Measurements from ENCODE around the gene AOPEP. TPM values are rescaled to one million over a fixed set of nuclear protein-coding genes. Genes with fewer than 3 reads are reported as not detected.

AOPEP gene
- total and polyA plus RNA-seq, 11 donors = 105 to 310 (median 185) TPM

GRCh38 chr9:94911986-94912635 lies 185.6 kb downstream of the AOPEP start:
- Histone ChIP-seq H3K27ac (peak overlapping the region in 2 of 12 donors; percentile 10 to 17), H3K27me3 (no peaks in the 10 kb centered on the region), H3K4me1 (peaks cover 0 to 37% (median 20%) of the 10 kb centered on the region in 12 donors), H3K36me3 (no peaks in the 10 kb centered on the region), H3K4me3 (no peak overlapping the region), H3K9me3 (no peaks in the 10 kb centered on the region)
- ATAC-seq = no peak
- TF ChIP-seq CTCF (IDR thresholded peaks at IDR 0.05) (no peak), POLR2A (IDR thresholded peaks at IDR 0.05) (no peak)
- 68 to 78% (median 76%) methylated on average over 11 of the region's 11 CpGs for WGBS, 4 donors
- DNase-seq = no peak
- intact Hi-C loops (cut with DNase I) = loop anchor here in 3 of 10 donors (5.0 to 10.0 kb wide), 2 partner anchors 115 to 127 kb away; no protein-coding TSS in a partner anchor

GRCh38 chr9:94912700-94913249 lies 186.3 kb downstream of the AOPEP start:
- intact Hi-C loops (cut with DNase I) = loop anchor here in 3 of 10 donors (5.0 to 10.0 kb wide), 2 partner anchors 115 to 128 kb away; no protein-coding TSS in a partner anchor
- Histone ChIP-seq H3K4me3 (no peak overlapping the region), H3K9me3 (no peaks in the 10 kb centered on the region), H3K27me3 (no peaks in the 10 kb centered on the region), H3K27ac (peak overlapping the region in 4 of 12 donors; percentile 3 to 21 (median 10)), H3K4me1 (peaks cover 0 to 31% (median 13%) of the 10 kb centered on the region in 12 donors), H3K36me3 (no peaks in the 10 kb centered on the region)
- TF ChIP-seq CTCF (IDR thresholded peaks at IDR 0.05) = no peak
- TF ChIP-seq POLR2A (IDR thresholded peaks at IDR 0.05) = no peak
- ATAC-seq = no peak
- DNase-seq = peak in 1 of 5 donors; percentile 7
- whole genome bisulfite sequencing, 4 donors = 68 to 71% (median 68%) methylated on average over 8 of the region's 8 CpGs

GRCh38 chr9:94913550-94913949 lies 187.1 kb downstream of the AOPEP start:
- ATAC-seq = no peak
- H3K27ac ChIP-seq = peak overlapping the region in 1 of 12 donors; percentile 28
- 75 to 92% (median 90%) methylated on average over 4 of the region's 4 CpGs for WGBS, 4 donors

More at GRCh38 chr9:94913550-94913949, 187.1 kb downstream of the AOPEP start:
- H3K9me3 ChIP-seq = no peaks in the 10 kb centered on the region
- no peak overlapping the region for H3K4me3 ChIP-seq
- H3K36me3 ChIP-seq = no peaks in the 10 kb centered on the region
- no peaks in the 10 kb centered on the region for H3K27me3 ChIP-seq
- DNase-seq = peak in 1 of 5 donors; percentile 0
- intact Hi-C loops (cut with DNase I) = loop anchor here in 3 of 10 donors (5.0 to 10.0 kb wide), 2 partner anchors 116 to 129 kb away; no protein-coding TSS in a partner anchor
- H3K4me1 ChIP-seq = peaks cover 0 to 23% (median 7%) of the 10 kb centered on the region in 12 donors
- TF ChIP-seq CTCF (IDR thresholded peaks at IDR 0.05) = no peak
- TF ChIP-seq POLR2A (IDR thresholded peaks at IDR 0.05) = no peak

All from heart left ventricle (tissue), 16 donors.